HepG2 (cell line): ENCODE results near the gene RBM26. TPM values are rescaled to one million over a fixed set of nuclear protein-coding genes. Genes with fewer than 3 reads are reported as not detected.

Source experiments
- ATAC-seq: fragments of 200-7000 bp; cut with Tn5 transposase; 3 replicates; pipeline ENCODE4 v1.9.1; 2020; ENCODE audit warnings: mild to moderate bottlenecking, moderate library complexity
- BruUV-seq: library from RNA; stranded (reverse); fragments of 400-500 nt; replicated peaks from 2 replicates; lab custom pipeline; 2021; lab: Mats Ljungman, UMichigan
- CTCF ChIA-PET: fragments of 300-600 bp; formaldehyde crosslinking; extraction: SDS; loops from one replicate; lab custom pipeline; 2021; ENCODE audit warnings: low total read pairs, inconsistent platforms, low intra/inter-chr PET ratio; lab: Yijun Ruan, JAX
- POLR2A ChIA-PET: fragments of 350-600 bp; sonication (Branson Sonifier 250); formaldehyde crosslinking; loops from one replicate; lab custom pipeline; 2020; ENCODE audit warnings: antibody characterized with exemption, inconsistent platforms; lab: Yijun Ruan, JAX
- DNase-seq: peaks from one replicate; pipeline ENCODE4 v3.0.0-alpha.2; 2015; ENCODE audit warnings: low spot score
- FAIRE-seq: peaks from 3 replicates; lab custom pipeline; 2011; peaks lifted over from hg19 to GRCh38; lab: Jason Lieb, UNC
- H2AFZ ChIP-seq: one replicate; pipeline ENCODE4 v1.6.1; 2011; ENCODE audit warnings: low read length, inconsistent platforms
- H3K27ac ChIP-seq: fragments of 300-600 bp; 3 replicates; pipeline ENCODE4 v1.8.0; 2011; ENCODE audit warnings: mixed run types, mild to moderate bottlenecking, mixed read lengths, low read length, inconsistent platforms; ENCODE audit not compliant: insufficient read depth; ENCODE audit errors: extremely low read length
- H3K27me3 ChIP-seq, 2 experiments: fragments of 200-600 bp in 1 of 2; 2 replicates in 1 of 2; 3 replicates in 1 of 2; pipeline versions ENCODE4 v1.6.0 to v1.8.0; 2011; ENCODE audit warnings: low read length in 2 of 2, mild to moderate bottlenecking in 2 of 2, moderate library complexity in 2 of 2, inconsistent platforms in 1 of 2; ENCODE audit not compliant: insufficient read depth in 2 of 2, control insufficient read depth in 1 of 2
- H3K36me3 ChIP-seq, 2 experiments: fragments of 200-600 bp in 1 of 2; replicated peaks in 1 of 2; 2 replicates in 1 of 2; 3 replicates in 1 of 2; pipeline versions ENCODE4 v1.5.1 to v1.8.0; 2011; ENCODE audit warnings: low read length in 2 of 2, inconsistent platforms in 1 of 2; ENCODE audit not compliant: insufficient read depth in 2 of 2, control insufficient read depth in 1 of 2
- H3K4me1 ChIP-seq: 2 replicates; pipeline ENCODE4 v1.5.1; 2012; ENCODE audit warnings: low read length, inconsistent platforms; ENCODE audit not compliant: insufficient read depth
- H3K4me2 ChIP-seq: 2 replicates; pipeline ENCODE4 v1.6.0; 2011; ENCODE audit warnings: low read depth, low read length, inconsistent platforms
- H3K4me3 ChIP-seq, 3 experiments: fragments of 200-600 bp in 1 of 3; sonication (generic), shearing (Covaris generic) in 1 of 3; replicated peaks in 1 of 3; 2 replicates each; pipeline ENCODE4 v1.5.1; 2011 to 2016; ENCODE audit warnings: low read length in 3 of 3, inconsistent platforms in 2 of 3, low read depth in 2 of 3, mild to moderate bottlenecking in 2 of 3, control low read depth in 1 of 3, mixed read lengths in 1 of 3; ENCODE audit not compliant: insufficient read depth in 1 of 3
- H3K79me2 ChIP-seq: one replicate; pipeline ENCODE4 v1.6.1; 2011; ENCODE audit warnings: low read length, inconsistent platforms; ENCODE audit not compliant: insufficient read depth
- H3K9ac ChIP-seq: 2 replicates; pipeline ENCODE4 v1.6.0; 2011; ENCODE audit warnings: mild to moderate bottlenecking, low read depth, low read length, inconsistent platforms; ENCODE audit not compliant: insufficient read depth
- H3K9me3 ChIP-seq: 2 replicates; pipeline ENCODE4 v1.5.1; 2012; ENCODE audit warnings: mild to moderate bottlenecking, low read length
- H4K20me1 ChIP-seq: 2 replicates; pipeline ENCODE4 v1.6.0; 2011; ENCODE audit warnings: inconsistent platforms, mild to moderate bottlenecking, low read length, moderate library complexity; ENCODE audit not compliant: insufficient read depth
- CEBPB ChIP-seq: IDR thresholded peaks from 2 replicates; pipeline ENCODE4 v1.6.1; 2011; ENCODE audit warnings: low read depth, low read length, improper control_type of control experiment, borderline replicate concordance
- EED ChIP-seq: sonication (generic); formaldehyde crosslinking; IDR thresholded peaks from 2 replicates; pipeline ENCODE4 v1.5.0; 2020; ENCODE audit warnings: mild to moderate bottlenecking, missing genetic modification reagents
- HMG20A ChIP-seq: IDR thresholded peaks from 2 replicates; pipeline ENCODE4 v1.6.1; 2016; ENCODE audit warnings: borderline replicate concordance
- HMGXB4 ChIP-seq, 2 experiments: sonication (generic) in 1 of 2; formaldehyde crosslinking in 1 of 2; IDR thresholded peaks; 2 replicates each; pipeline versions ENCODE4 v1.4.0 to v1.6.1; 2018 to 2020; ENCODE audit warnings: missing genetic modification reagents in 2 of 2, borderline replicate concordance in 1 of 2, low read depth in 1 of 2, mild to moderate bottlenecking in 1 of 2, missing biosample characterization in 1 of 2
- KAT2B ChIP-seq: fragments of 150-350 bp; IDR thresholded peaks from 2 replicates; pipeline ENCODE4 v1.6.1; 2014; ENCODE audit warnings: low read depth, low read length, borderline replicate concordance
- PAWR ChIP-seq: sonication (generic); formaldehyde crosslinking; IDR thresholded peaks from 2 replicates; pipeline ENCODE4 v1.4.0; 2020; ENCODE audit warnings: missing genetic modification reagents, mild to moderate bottlenecking, borderline replicate concordance
- THAP9 ChIP-seq: sonication (generic); formaldehyde crosslinking; IDR thresholded peaks from 2 replicates; pipeline ENCODE4; 2020; ENCODE audit warnings: missing genetic modification reagents, mild to moderate bottlenecking, borderline replicate concordance
- THYN1 ChIP-seq: sonication (generic); formaldehyde crosslinking; IDR thresholded peaks from 2 replicates; pipeline ENCODE4 v1.8.1; 2023; ENCODE audit warnings: low read depth, mild to moderate bottlenecking, moderate library complexity, missing genetic modification reagents, borderline replicate concordance
- ZBTB3 ChIP-seq: sonication (generic); formaldehyde crosslinking; IDR thresholded peaks from 2 replicates; pipeline ENCODE4 v1.4.0; 2020; ENCODE audit warnings: low read depth, mild to moderate bottlenecking, moderate library complexity, missing genetic modification reagents, borderline replicate concordance
- ZNF292 ChIP-seq: sonication (generic); formaldehyde crosslinking; IDR thresholded peaks from 2 replicates; pipeline ENCODE4 v1.8.1; 2022; ENCODE audit warnings: mild to moderate bottlenecking, low read depth, missing genetic modification reagents, borderline replicate concordance
- ZNF879 ChIP-seq: sonication (generic); formaldehyde crosslinking; IDR thresholded peaks from 2 replicates; pipeline ENCODE4 v1.8.1; 2023; ENCODE audit warnings: missing genetic modification reagents
- WGBS: methylation state at CpG from one replicate; pipeline ENCODE4 v1.1.6; 2017; ENCODE audit warnings: low lambda C conversion rate; 5-methylcytosine and 5-hydroxymethylcytosine counted together
- in situ Hi-C: cut with HindIII; loops from 2 replicates; pipeline ENCODE4 v1.10.0; 2017; ENCODE audit warnings: low pct_unique_long_range_greater_than_20kb; ENCODE audit not compliant: extremely low pct_ligation_motif_present
- intact Hi-C: fragments of 100-400 bp; cut with micrococcal nuclease; formaldehyde crosslinking; loops from one replicate; pipeline ENCODE4 v1.10.0; 2022; ENCODE audit not compliant: unreplicated experiment
- polyA plus RNA-seq, 8 experiments: library from polyadenylated mRNA; depleted of rRNA in 3 of 8; stranded (reverse) in 7 of 8; unstranded in 1 of 8; fragments of >200 nt; fragmentation: Illumina TruSeq in 4 of 8; extraction: Trizol in 4 of 8; gene quantifications; 2 replicates each; pipeline versions ENCODE4 v1.2.1 to v1.2.3, GENCODE V29; 2011 to 2016; ENCODE audit warnings: low read depth in 4 of 8, missing spikeins in 1 of 8, mixed read lengths in 1 of 8; ENCODE audit not compliant: insufficient read depth in 1 of 8
- total RNA-seq, 5 experiments: library from RNA; depleted of rRNA; stranded (reverse); fragments of >200 nt; fragmentation: Illumina TruSeq; extraction: Trizol; gene quantifications; 2 replicates each; pipeline ENCODE4 v1.2.3, GENCODE V29; 2016; ENCODE audit warnings: low read depth in 1 of 5
- TF ChIP-seq, protein P1 (sequence below): sonication (generic); formaldehyde crosslinking; IDR thresholded peaks from 2 replicates; pipeline ENCODE4 v1.9.0; 2021; ENCODE audit warnings: missing genetic modification reagents, mild to moderate bottlenecking, borderline replicate concordance

The RBM26 gene
- total and polyA plus RNA-seq, 2 of the 13 experiments (the other 11 are each of a cell fraction or from before 2014, with no cell fraction given): 19.4 to 34.4 TPM

DNA sequence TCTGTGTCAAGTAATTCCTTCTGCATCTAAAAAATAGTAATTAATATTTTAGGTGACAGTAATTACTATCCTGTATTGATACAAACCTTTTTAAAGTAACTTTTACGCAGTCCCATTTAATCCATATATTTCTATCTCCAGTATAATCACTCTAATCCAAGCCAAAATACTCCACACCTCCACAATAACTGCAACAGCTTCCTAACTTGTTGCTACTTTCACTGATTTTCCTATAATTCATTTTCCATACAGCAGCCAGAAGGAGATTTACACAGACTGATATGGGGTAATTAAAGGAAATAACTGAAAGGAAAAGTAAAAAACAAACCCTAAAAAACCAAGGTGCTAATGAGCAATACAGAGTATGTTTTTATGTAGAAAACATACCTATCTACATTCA lies 64.9 kb downstream of the RBM26 start:
- H3K4me1 ChIP-seq: no peaks in the 10 kb centered on the region
- no peak overlapping the region for H3K9ac ChIP-seq
- H3K27me3 ChIP-seq: no peaks in the 10 kb centered on the region
- H3K27ac ChIP-seq: no peak overlapping the region
- CTCF ChIA-PET: no interaction called here
- 100% methylated on average over 1 of the region's 1 CpG for WGBS
- H4K20me1 ChIP-seq: no peaks in the 10 kb centered on the region; the same call in 1 of the 2 replicates
- H3K36me3 ChIP-seq: peaks cover 4 to 67% of the 10 kb centered on the region in 2 experiments; a peak in 4 of 5 replicates
- no TSS peak for BruUV-seq
- intact Hi-C loops: no loop called here
- in situ Hi-C loops: no loop called here
- no peaks in the 10 kb centered on the region for H3K79me2 ChIP-seq
- POLR2A ChIA-PET: no interaction called here
- H3K4me2 ChIP-seq: no peak overlapping the region
- DNase-seq: no peak
- H3K4me3 ChIP-seq: no peak overlapping the region
- no peak for ATAC-seq
- FAIRE-seq: no peak
- H2AFZ ChIP-seq: no peak overlapping the region
- no peaks in the 10 kb centered on the region for H3K9me3 ChIP-seq
- TF ChIP-seq HMGXB4 (CRISPR knock-in tag; IDR thresholded peaks at IDR 0.05; ENCODE audit: borderline replicate concordance in 1 of 2, low read depth in 1 of 2) (no peak), KAT2B (no peak), THYN1 (CRISPR knock-in tag) (no peak), CEBPB (no peak), PAWR (CRISPR knock-in tag) (no peak), HMG20A (CRISPR knock-in tag) (no peak), THAP9 (no peak), EED (CRISPR knock-in tag) (no peak), ZNF879 (no peak), ZBTB3 (CRISPR knock-in tag) (no peak), ZNF292 (no peak)
- TF ChIP-seq, protein P1, sequence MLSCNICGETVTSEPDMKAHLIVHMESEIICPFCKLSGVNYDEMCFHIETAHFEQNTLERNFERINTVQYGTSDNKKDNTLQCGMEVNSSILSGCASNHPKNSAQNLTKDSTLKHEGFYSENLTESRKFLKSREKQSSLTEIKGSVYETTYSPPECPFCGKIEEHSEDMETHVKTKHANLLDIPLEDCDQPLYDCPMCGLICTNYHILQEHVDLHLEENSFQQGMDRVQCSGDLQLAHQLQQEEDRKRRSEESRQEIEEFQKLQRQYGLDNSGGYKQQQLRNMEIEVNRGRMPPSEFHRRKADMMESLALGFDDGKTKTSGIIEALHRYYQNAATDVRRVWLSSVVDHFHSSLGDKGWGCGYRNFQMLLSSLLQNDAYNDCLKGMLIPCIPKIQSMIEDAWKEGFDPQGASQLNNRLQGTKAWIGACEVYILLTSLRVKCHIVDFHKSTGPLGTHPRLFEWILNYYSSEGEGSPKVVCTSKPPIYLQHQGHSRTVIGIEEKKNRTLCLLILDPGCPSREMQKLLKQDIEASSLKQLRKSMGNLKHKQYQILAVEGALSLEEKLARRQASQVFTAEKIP (CRISPR knock-in tag): no peak
